Measurements from ENCODE around the gene ZYX. TPM values are rescaled to one million over a fixed set of nuclear protein-coding genes. Genes with fewer than 3 reads are reported as not detected.

The ZYX gene
- polyA plus RNA-seq, 1 donor from 2014 or later, result 10.0 TPM

DNA sequence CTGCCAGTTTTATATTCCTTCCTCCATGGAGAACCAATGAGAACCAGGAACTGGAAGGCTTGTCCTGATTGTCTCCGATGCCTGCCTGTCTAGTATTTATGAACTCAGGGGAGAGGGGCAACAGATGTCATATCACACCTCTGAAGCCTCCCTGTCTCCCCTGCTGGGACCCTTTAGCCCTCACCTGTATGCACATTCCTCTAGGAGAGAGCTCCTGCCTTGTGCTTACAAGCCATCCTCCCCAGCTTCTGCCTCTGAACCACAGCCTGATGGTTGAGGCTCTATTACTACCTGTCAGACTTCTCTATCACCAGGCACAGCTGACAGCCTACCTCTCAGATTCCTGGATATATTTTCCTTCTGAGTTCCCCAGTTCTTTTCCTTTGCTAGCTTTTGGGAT, 12.8 kb upstream of the ZYX start:
- H3K27ac ChIP-seq (ENCODE audit: low read length), result no peak overlapping the region
- no peaks in the 10 kb centered on the region for H3K9me3 ChIP-seq (ENCODE audit: low read length)
- peaks cover 7% of the 10 kb centered on the region for H3K79me2 ChIP-seq (replicated peaks; ENCODE audit: insufficient read depth, low read length)
- H2AFZ ChIP-seq (ENCODE audit: low read depth, low read length), result no peak overlapping the region
- no peaks in the 10 kb centered on the region for H3K36me3 ChIP-seq (ENCODE audit: insufficient read depth, low read length)
- no peaks in the 10 kb centered on the region for H3K9me2 ChIP-seq (ENCODE audit: insufficient read depth, low read length)
- no peak overlapping the region for H3K4me3 ChIP-seq (ENCODE audit: low read length)
- no peaks in the 10 kb centered on the region for H3F3A ChIP-seq (ENCODE audit: insufficient read depth, low read length, poor library complexity, severe bottlenecking)
- H3K27me3 ChIP-seq (ENCODE audit: insufficient read depth, low read depth, low read length), result no peaks in the 10 kb centered on the region
- H4K20me1 ChIP-seq (ENCODE audit: insufficient read depth), result no peaks in the 10 kb centered on the region
- no peak overlapping the region for H3K4me2 ChIP-seq (ENCODE audit: low read length)
- TF ChIP-seq MXI1 (conservative IDR thresholded peaks at IDR 0.05; ENCODE audit: poor library complexity, severe bottlenecking) (no peak), POLR2AphosphoS5 (IDR thresholded peaks at IDR 0.05) (no peak), TAF1 (IDR thresholded peaks at IDR 0.05; ENCODE audit: low read depth) (no peak), EP300 (conservative IDR thresholded peaks at IDR 0.05; ENCODE audit: poor library complexity, severe bottlenecking) (no peak), SMC3 (conservative IDR thresholded peaks at IDR 0.05; ENCODE audit: poor library complexity) (no peak), EZH2 (IDR thresholded peaks at IDR 0.05; ENCODE audit: borderline replicate concordance, insufficient read depth, low read length, poor library complexity, severe bottlenecking) (no peak), RAD21 (conservative IDR thresholded peaks at IDR 0.05) (no peak)
- TF ChIP-seq, protein P1, sequence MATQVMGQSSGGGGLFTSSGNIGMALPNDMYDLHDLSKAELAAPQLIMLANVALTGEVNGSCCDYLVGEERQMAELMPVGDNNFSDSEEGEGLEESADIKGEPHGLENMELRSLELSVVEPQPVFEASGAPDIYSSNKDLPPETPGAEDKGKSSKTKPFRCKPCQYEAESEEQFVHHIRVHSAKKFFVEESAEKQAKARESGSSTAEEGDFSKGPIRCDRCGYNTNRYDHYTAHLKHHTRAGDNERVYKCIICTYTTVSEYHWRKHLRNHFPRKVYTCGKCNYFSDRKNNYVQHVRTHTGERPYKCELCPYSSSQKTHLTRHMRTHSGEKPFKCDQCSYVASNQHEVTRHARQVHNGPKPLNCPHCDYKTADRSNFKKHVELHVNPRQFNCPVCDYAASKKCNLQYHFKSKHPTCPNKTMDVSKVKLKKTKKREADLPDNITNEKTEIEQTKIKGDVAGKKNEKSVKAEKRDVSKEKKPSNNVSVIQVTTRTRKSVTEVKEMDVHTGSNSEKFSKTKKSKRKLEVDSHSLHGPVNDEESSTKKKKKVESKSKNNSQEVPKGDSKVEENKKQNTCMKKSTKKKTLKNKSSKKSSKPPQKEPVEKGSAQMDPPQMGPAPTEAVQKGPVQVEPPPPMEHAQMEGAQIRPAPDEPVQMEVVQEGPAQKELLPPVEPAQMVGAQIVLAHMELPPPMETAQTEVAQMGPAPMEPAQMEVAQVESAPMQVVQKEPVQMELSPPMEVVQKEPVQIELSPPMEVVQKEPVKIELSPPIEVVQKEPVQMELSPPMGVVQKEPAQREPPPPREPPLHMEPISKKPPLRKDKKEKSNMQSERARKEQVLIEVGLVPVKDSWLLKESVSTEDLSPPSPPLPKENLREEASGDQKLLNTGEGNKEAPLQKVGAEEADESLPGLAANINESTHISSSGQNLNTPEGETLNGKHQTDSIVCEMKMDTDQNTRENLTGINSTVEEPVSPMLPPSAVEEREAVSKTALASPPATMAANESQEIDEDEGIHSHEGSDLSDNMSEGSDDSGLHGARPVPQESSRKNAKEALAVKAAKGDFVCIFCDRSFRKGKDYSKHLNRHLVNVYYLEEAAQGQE (IDR thresholded peaks at IDR 0.05; ENCODE audit: borderline replicate concordance), result no peak
- TF ChIP-seq, protein P2, sequence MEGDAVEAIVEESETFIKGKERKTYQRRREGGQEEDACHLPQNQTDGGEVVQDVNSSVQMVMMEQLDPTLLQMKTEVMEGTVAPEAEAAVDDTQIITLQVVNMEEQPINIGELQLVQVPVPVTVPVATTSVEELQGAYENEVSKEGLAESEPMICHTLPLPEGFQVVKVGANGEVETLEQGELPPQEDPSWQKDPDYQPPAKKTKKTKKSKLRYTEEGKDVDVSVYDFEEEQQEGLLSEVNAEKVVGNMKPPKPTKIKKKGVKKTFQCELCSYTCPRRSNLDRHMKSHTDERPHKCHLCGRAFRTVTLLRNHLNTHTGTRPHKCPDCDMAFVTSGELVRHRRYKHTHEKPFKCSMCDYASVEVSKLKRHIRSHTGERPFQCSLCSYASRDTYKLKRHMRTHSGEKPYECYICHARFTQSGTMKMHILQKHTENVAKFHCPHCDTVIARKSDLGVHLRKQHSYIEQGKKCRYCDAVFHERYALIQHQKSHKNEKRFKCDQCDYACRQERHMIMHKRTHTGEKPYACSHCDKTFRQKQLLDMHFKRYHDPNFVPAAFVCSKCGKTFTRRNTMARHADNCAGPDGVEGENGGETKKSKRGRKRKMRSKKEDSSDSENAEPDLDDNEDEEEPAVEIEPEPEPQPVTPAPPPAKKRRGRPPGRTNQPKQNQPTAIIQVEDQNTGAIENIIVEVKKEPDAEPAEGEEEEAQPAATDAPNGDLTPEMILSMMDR (IDR thresholded peaks at IDR 0.05; ENCODE audit: poor library complexity, severe bottlenecking), result no peak
- no peak overlapping the region for H3K9ac ChIP-seq (ENCODE audit: low read length)

DNA sequence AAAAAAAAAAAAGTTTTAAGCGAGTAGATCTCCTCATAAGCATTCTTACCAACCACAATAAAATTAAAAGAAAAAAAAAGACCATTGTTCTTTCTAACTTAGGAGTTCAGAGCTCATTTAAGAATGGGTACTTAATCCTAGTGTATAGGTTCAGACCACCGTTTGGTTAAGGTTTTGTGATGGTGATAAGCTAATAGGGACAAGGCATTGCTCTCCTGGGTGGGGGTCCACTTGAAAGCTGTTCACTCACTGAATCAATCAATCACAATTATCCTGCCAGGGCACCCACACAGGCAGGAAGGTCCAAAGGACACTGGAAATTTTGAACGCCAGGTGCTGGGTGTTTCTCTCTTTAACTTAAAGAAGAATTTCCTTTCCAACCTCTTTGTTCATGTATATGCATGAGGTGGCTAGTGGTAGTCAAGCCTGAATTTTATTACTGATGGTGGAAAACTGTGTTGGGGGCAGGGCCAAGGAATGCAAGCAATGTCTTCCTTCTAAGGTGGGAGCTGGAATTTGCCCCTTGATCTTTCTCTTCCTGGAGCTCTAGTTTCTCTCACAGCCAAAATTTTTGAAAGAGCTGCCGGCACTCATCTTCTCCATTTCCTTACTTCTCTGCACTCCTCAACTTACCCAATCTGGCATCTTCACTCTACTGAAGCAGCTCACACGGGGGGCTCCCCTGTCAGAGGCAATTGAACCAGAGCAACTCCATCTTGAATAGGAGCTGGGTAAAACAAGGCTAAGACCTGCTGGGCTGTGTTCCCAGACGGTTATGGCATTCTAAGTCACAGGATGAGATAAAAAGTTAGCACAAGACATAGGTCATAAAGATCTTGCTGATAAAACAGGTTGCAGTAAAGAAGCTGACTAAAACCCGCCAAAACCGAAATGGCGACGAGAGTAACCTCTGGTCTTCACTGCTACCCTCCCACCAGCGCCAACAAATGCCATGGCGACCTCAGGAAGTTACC, 11.2 kb upstream of the ZYX start:
- Histone ChIP-seq H3K9me3 (ENCODE audit: low read length) (no peaks in the 10 kb centered on the region), H3K79me2 (replicated peaks; ENCODE audit: insufficient read depth, low read length) (no peaks in the 10 kb centered on the region), H3K4me2 (ENCODE audit: low read length) (no peak overlapping the region), H3K4me3 (ENCODE audit: low read length) (no peak overlapping the region), H3K27ac (ENCODE audit: low read length) (no peak overlapping the region), H3F3A (ENCODE audit: insufficient read depth, low read length, poor library complexity, severe bottlenecking) (no peaks in the 10 kb centered on the region), H4K20me1 (ENCODE audit: insufficient read depth) (no peaks in the 10 kb centered on the region), H2AFZ (ENCODE audit: low read depth, low read length) (no peak overlapping the region), H3K27me3 (ENCODE audit: insufficient read depth, low read depth, low read length) (no peaks in the 10 kb centered on the region), H3K9me2 (ENCODE audit: insufficient read depth, low read length) (no peaks in the 10 kb centered on the region), H3K9ac (ENCODE audit: low read length) (no peak overlapping the region), H3K36me3 (ENCODE audit: insufficient read depth, low read length) (no peaks in the 10 kb centered on the region)
- TF ChIP-seq RAD21 (conservative IDR thresholded peaks at IDR 0.05) (no peak), MXI1 (conservative IDR thresholded peaks at IDR 0.05; ENCODE audit: poor library complexity, severe bottlenecking) (no peak)
- TF ChIP-seq, protein P2 (IDR thresholded peaks at IDR 0.05; ENCODE audit: poor library complexity, severe bottlenecking), result no peak
